ENCODE measurements around the gene CSTF3.

GRCh38 chr11:33168709-33169200 is 7.5 kb upstream of the CSTF3 start:
- TF ChIP-seq SIN3A (IDR thresholded peaks at IDR 0.05; ENCODE audit: low read depth, low read length) (no peak), ZNF207 (IDR thresholded peaks at IDR 0.05; ENCODE audit: borderline replicate concordance) (no peak), USF1 (IDR thresholded peaks at IDR 0.05; ENCODE audit: borderline replicate concordance, extremely low read length, insufficient read depth, low read depth, low read length) (no peak), EZH2 (IDR thresholded peaks at IDR 0.05; ENCODE audit: borderline replicate concordance, control insufficient read depth, low read depth, low read length) (no peak), RAD21 (IDR thresholded peaks at IDR 0.05; ENCODE audit: insufficient read depth, low read depth, low read length) (no peak), KDM1A (IDR thresholded peaks at IDR 0.05; ENCODE audit: borderline replicate concordance) (no peak), SP1 (IDR thresholded peaks at IDR 0.05; ENCODE audit: low read depth, low read length) (no peak), EP300 (IDR thresholded peaks at IDR 0.05; ENCODE audit: borderline replicate concordance in 1 of 2, control insufficient read depth in 1 of 2, low read depth in 2 of 2, low read length in 2 of 2) (no peak), BHLHE40 (IDR thresholded peaks at IDR 0.05; ENCODE audit: borderline replicate concordance in 1 of 2, low read depth in 2 of 2, low read length in 1 of 2) (no peak), CTCF (IDR thresholded peaks at IDR 0.05 in 2 of 3, conservative IDR thresholded peaks at IDR 0.05 in 1 of 3; ENCODE audit: control insufficient read depth in 2 of 3, extremely low read depth in 1 of 3, insufficient read depth in 1 of 3, low read depth in 3 of 3, low read length in 3 of 3) (no peak), POLR2AphosphoS5 (IDR thresholded peaks at IDR 0.05; ENCODE audit: low read length) (no peak)

Data from GM12878 (cell line).